Measurements from ENCODE around the gene RPL14. TPM values are rescaled to one million over a fixed set of nuclear protein-coding genes. Genes with fewer than 3 reads are reported as not detected.
A peak's percentile ranks its signal among the peaks of the same experiment; 100 is the strongest.

RPL14 gene
- total RNA-seq: 1,000 to 10,000 TPM in 1 of 4 donors, 100 to 1,000 TPM in 3; 246 to 2,060 (median 607) TPM

- Histone ChIP-seq H3K4me1 (peaks cover 11 to 12% of the 10 kb centered on the region in 2 donors), H3K27ac (peak within 1 kb of the TSS; percentile 86 to 90), H3K9me3 (no peaks in the 10 kb centered on the region), H3K27me3 (no peaks in the 10 kb centered on the region), H3K4me3 (peak within 1 kb of the TSS; percentile 50 to 84), H3K36me3 (no peaks in the 10 kb centered on the region)
- intact Hi-C loops (cut with DNase I; ENCODE audit: low total_unique reads): loop anchor here (10.0 kb wide), 1 partner anchor 142 kb away; no protein-coding TSS in a partner anchor
- peak; percentile 95 to 96 for DNase-seq
- TF ChIP-seq CTCF (IDR thresholded peaks at IDR 0.05) (peak in 2 of 4 experiments; percentile 6 to 13), POLR2A (IDR thresholded peaks at IDR 0.05) (peak; percentile 89 to 94)
These were observed at the start of gene RPL14 for GRCh38 chr3:40456940-40457823. TSS of gene RPL14 (plus strand) at chr3:40457339. CDS start at chr3:40457472, 133 bp downstream.

- no peaks in the 10 kb centered on the region for H3K9me3 ChIP-seq
- intact Hi-C loops (cut with DNase I; ENCODE audit: low total_unique reads): no loop called here
- TF ChIP-seq CTCF (IDR thresholded peaks at IDR 0.05) (no peak), POLR2A (IDR thresholded peaks at IDR 0.05) (no peak)
- no peak overlapping the region for H3K4me3 ChIP-seq
- DNase-seq: no peak
- no peak overlapping the region for H3K27ac ChIP-seq
- no peaks in the 10 kb centered on the region for H3K27me3 ChIP-seq
- H3K4me1 ChIP-seq: no peaks in the 10 kb centered on the region
- no peaks in the 10 kb centered on the region for H3K36me3 ChIP-seq
These were observed 49.5 kb upstream of the RPL14 start for GRCh38 chr3:40407611-40408010.

DNA sequence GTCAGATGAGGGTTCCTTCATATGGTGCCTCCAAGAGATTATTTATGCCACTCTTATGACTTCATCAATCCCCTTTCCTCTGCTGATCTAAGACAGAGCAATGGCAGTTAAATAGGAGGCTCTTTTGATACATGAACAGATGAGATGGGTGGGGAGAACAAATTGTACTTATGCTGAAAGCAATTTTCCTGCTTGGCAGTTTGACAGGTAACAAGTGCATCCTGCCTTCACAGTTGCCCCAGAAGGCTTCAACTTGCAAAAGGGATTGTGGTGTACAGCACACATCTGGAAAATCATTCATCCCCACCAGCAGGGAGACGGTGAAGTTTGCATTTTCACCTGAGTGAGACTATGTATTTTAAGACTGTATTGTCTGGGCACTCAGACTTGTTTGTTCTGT is 42.9 kb upstream of the RPL14 start:
- H3K4me3 ChIP-seq: no peak overlapping the region
- no peaks in the 10 kb centered on the region for H3K27me3 ChIP-seq
- intact Hi-C loops (cut with DNase I; ENCODE audit: low total_unique reads): no loop called here
- no peak for DNase-seq
- no peak overlapping the region for H3K27ac ChIP-seq
- TF ChIP-seq CTCF (IDR thresholded peaks at IDR 0.05) (no peak), POLR2A (IDR thresholded peaks at IDR 0.05) (no peak)
- H3K4me1 ChIP-seq: no peaks in the 10 kb centered on the region
- H3K36me3 ChIP-seq: no peaks in the 10 kb centered on the region
- H3K9me3 ChIP-seq: no peaks in the 10 kb centered on the region

GRCh38 chr3:40417845-40418543 is 39.1 kb upstream of the RPL14 start:
- DNase-seq: no peak
- no peaks in the 10 kb centered on the region for H3K9me3 ChIP-seq
- no peak for TF ChIP-seq POLR2A (IDR thresholded peaks at IDR 0.05)
- H3K4me3 ChIP-seq: no peak overlapping the region
- H3K27me3 ChIP-seq: no peaks in the 10 kb centered on the region
- no peaks in the 10 kb centered on the region for H3K4me1 ChIP-seq
- no peak overlapping the region for H3K27ac ChIP-seq
- H3K36me3 ChIP-seq: no peaks in the 10 kb centered on the region
- intact Hi-C loops (cut with DNase I; ENCODE audit: low total_unique reads): no loop called here

DNA sequence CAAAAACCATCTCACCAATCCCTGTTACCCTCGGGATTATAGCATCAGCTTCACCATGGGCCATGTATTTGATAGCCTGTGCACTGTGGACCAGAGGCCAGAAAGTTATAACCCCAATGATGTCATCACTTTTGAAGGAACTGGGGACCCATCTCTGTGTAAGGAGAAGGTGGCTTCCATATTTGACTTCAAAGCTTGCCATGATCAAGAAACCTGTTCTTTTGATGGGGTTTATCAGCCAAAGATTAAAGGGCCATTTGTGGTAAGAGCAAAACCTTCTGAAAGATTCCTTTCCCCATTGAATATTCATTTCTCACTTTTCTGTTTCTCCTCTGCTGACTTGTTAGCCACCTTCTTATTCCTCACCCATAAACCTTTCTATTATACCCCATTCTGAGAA is 34.3 kb upstream of the RPL14 start:
- TF ChIP-seq CTCF (IDR thresholded peaks at IDR 0.05): no peak
- Histone ChIP-seq H3K27ac (no peak overlapping the region), H3K9me3 (no peaks in the 10 kb centered on the region), H3K27me3 (no peaks in the 10 kb centered on the region), H3K36me3 (no peaks in the 10 kb centered on the region), H3K4me1 (no peaks in the 10 kb centered on the region), H3K4me3 (no peak overlapping the region)
- no peak for DNase-seq
- intact Hi-C loops (cut with DNase I; ENCODE audit: low total_unique reads): no loop called here

All from uterus (tissue), 4 donors.